ENCODE results near the gene ZNF700. TPM values are rescaled to one million over a fixed set of nuclear protein-coding genes. Genes with fewer than 3 reads are reported as not detected.
"Not testable (repeated sequence)": the region's sequence is repeated elsewhere in the genome, so short reads cannot be mapped to it uniquely, and the experiment has no call there.

Gene ZNF700
- total and polyA plus RNA-seq, 4 experiments from 2014 or later, result 3.2 to 25.6 (median 15.2) TPM

DNA sequence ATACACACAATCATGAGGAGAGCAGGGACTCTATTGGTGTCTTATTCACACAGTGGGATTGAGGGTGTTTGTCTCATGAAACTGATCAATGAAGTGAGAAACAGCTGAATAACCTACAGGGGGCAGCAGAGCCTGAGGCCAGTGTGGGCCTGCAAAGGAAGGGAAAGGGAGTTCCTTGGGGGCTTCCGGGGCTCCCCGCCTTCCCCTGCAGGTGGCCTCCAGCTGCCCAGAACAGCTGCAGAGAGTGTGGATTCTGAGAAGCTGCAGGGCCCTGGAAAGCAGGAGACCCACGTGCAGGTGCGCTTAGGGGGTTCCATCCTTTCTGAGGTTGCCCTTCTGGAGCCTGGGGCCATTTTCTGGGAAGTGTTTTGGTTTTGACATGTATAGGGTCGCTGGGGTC is 60.1 kb downstream of the ZNF700 start:
- intact Hi-C loops (cut with micrococcal nuclease), result loop anchor here (5.0 kb wide), 1 partner anchor 173 kb away; the partner anchor contains the start of gene ZNF440
- Histone ChIP-seq H3K4me1 (ENCODE audit: insufficient read depth, low read length) (peaks cover 7% of the 10 kb centered on the region), H3K27me3 (ENCODE audit: insufficient read depth, low read length) (no peaks in the 10 kb centered on the region), H3K27ac (ENCODE audit: low read depth, low read length) (no peak overlapping the region), H3K9me3 (ENCODE audit: control insufficient read depth in 1 of 2, low read length in 2 of 2) (peaks cover 5 to 19% of the 10 kb centered on the region in 2 donors), H3K4me3 (ENCODE audit: low read length in 2 of 2) (no peak overlapping the region), H3K36me3 (ENCODE audit: insufficient read depth, low read length) (no peaks in the 10 kb centered on the region)
- DNase-seq, result no peak
- peaks cover 0 to 32% (median 28%) of the 10 kb centered on the region in 8 donors for H3K9me3 Mint-ChIP-seq
- H3K36me3 Mint-ChIP-seq, result peaks cover 3 to 14% of the 10 kb centered on the region in 2 donors
- peaks cover 5 to 16% (median 10%) of the 10 kb centered on the region in 4 donors for H3K4me1 Mint-ChIP-seq
- POLR2A ChIA-PET (ENCODE audit: partially characterized antibody), result interaction anchor here (1.0 kb wide), 1 partner anchor 20 kb away, joined by 6 read pairs; the partner anchor contains the start of gene ZNF763
- no peak overlapping the region for H3K4me3 Mint-ChIP-seq
- peak overlapping the region in 1 of 7 donors; percentile 55 for H3K27ac Mint-ChIP-seq
- no peaks in the 10 kb centered on the region for H3K27me3 Mint-ChIP-seq
- CTCF ChIA-PET (ENCODE audit: partially characterized antibody), result interaction anchor here (0.9 to 4.7 kb wide), 7 partner anchors 11 to 187 kb away, joined by 3 to 20 read pairs (median 4); partner anchors contain the start of genes ZNF491, ZNF700 and ZNF763

DNA sequence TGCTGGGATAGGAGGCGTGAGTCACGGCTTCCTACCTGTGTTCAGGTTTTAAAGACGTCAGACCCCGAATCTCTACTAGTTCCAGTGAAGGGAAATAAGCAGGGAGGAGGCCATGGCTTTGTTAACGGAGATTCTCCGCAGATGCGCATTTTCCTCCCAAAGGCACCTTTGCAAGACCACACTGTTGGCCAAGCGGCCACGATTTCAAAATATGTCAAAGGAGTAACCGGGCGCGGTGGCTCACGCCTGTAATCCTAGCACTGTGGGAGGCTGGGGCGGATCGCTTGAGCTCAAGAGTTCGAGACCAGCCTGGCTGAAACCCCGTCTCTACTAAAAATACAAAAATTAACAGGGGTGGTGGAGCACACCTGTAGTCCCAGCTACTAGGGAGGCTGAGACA is 61.8 kb downstream of the ZNF700 start:
- peaks cover 7% of the 10 kb centered on the region for H3K4me1 ChIP-seq (ENCODE audit: insufficient read depth, low read length)
- peaks cover 12 to 22% (median 15%) of the 10 kb centered on the region in 4 donors for H3K4me1 Mint-ChIP-seq
- H3K4me3 Mint-ChIP-seq, result peak overlapping the region in 5 of 8 donors; percentile 26 to 99 (median 52)
- H3K27me3 Mint-ChIP-seq, result no peaks in the 10 kb centered on the region
- ChIA-PET POLR2A (ENCODE audit: partially characterized antibody) (interaction anchor here (0.6 to 5.8 kb wide), 5 partner anchors 23 to 562 kb away, joined by 3 to 95 read pairs (median 6); partner anchors contain the start of genes ZNF491, ZNF563, ZNF700 and ZNF763), CTCF (ENCODE audit: partially characterized antibody) (interaction anchor here (3.7 to 7.5 kb wide), 6 partner anchors 12 to 189 kb away, joined by 17 to 177 read pairs (median 72); partner anchors contain the start of genes ZNF491, ZNF700 and ZNF763)
- H3K27ac Mint-ChIP-seq, result peak overlapping the region in 1 of 7 donors; percentile 95
- peaks cover under 1 to 2% of the 10 kb centered on the region in 2 donors for H3K9me3 ChIP-seq (ENCODE audit: control insufficient read depth in 1 of 2, low read length in 2 of 2)
- no peak overlapping the region for H3K4me3 ChIP-seq (ENCODE audit: low read length in 2 of 2)
- H3K27ac ChIP-seq (ENCODE audit: low read depth, low read length), result no peak overlapping the region
- DNase-seq, result no peak
- no peaks in the 10 kb centered on the region for H3K27me3 ChIP-seq (ENCODE audit: insufficient read depth, low read length)
- intact Hi-C loops (cut with micrococcal nuclease), result loop anchor here (1.0 to 5.0 kb wide), 2 partner anchors 155 to 174 kb away; partner anchors contain the start of gene ZNF440
- H3K36me3 ChIP-seq (ENCODE audit: insufficient read depth, low read length), result no peaks in the 10 kb centered on the region
- H3K9me3 Mint-ChIP-seq, result peaks cover 0 to 16% (median 12%) of the 10 kb centered on the region in 8 donors
- peaks cover 0 to 18% of the 10 kb centered on the region in 2 donors for H3K36me3 Mint-ChIP-seq

DNA sequence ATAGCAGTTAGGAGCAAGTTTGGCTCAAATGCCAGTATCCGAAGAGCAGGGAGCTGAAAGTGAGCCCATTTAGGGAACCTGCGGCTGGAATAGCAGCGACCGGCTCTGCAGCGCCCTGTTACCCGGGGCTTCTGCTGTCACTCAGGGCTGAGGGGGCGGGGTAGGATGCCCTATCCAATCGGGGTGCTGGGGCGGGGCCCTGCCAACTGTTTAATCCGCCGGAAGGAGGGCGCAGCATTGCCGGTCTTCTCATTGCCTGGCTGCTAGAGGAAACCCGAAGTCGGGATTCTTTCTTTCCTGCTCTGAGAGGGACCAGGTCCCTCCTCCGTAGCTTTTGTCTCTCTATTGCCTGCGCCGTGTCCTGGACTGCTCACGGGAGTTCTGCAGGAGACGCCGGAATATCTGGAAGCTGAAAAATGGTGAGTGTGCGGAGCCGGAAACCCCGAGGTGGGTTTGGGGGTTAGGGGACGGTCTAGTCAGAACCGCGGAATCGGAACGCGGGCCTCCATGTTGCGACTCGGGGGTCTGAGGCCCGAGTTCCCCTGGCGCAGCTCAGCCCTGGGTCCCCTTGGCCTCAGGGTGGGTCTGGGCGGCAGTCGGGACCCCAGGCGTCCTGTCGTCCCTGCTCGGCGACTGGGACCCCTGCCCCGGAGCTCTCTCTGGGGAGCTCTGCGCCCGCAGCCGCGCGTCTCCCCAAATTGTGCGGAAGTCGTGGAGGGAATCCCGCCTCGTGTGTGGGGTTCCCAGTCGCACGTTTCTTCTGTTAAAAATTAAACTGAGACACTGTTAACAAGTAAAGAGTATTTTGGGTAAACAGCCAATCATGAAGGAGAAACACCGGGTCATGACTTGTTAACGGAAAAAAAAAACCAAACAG is 62.7 kb downstream of the ZNF700 start:
- H3K27me3 ChIP-seq (ENCODE audit: insufficient read depth, low read length), result no peaks in the 10 kb centered on the region
- DNase-seq, result peak; percentile 83 to 92 (median 85)
- peaks cover 0 to 7% (median 3%) of the 10 kb centered on the region in 8 donors for H3K9me3 Mint-ChIP-seq
- H3K36me3 Mint-ChIP-seq, result peaks cover 0 to 20% of the 10 kb centered on the region in 2 donors
- H3K4me3 Mint-ChIP-seq, result peak overlapping the region; percentile 91 to 99 (median 98)
- POLR2A ChIA-PET (ENCODE audit: partially characterized antibody), result interaction anchor here (0.7 to 5.8 kb wide), 17 partner anchors 10 to 790 kb away, joined by 3 to 95 read pairs (median 4); partner anchors contain the start of genes ZNF136, ZNF440, ZNF442 and ZNF491
- H3K4me3 ChIP-seq (ENCODE audit: low read length in 2 of 2), result peak overlapping the region; percentile 66 to 67
- peak overlapping the region; percentile 95 to 99 (median 97) for H3K27ac Mint-ChIP-seq
- intact Hi-C loops (cut with micrococcal nuclease), result loop anchor here (1.0 to 5.0 kb wide), 5 partner anchors 23 to 190 kb away; partner anchors contain the start of gene ZNF440
- H3K4me1 Mint-ChIP-seq, result peaks cover 15 to 29% (median 18%) of the 10 kb centered on the region in 4 donors
- H3K36me3 ChIP-seq (ENCODE audit: insufficient read depth, low read length), result no peaks in the 10 kb centered on the region
- CTCF ChIA-PET (ENCODE audit: partially characterized antibody), result interaction anchor here (0.7 to 7.5 kb wide), 18 partner anchors 12 to 606 kb away, joined by 3 to 177 read pairs (median 6); partner anchors contain the start of genes ZNF433, ZNF491, ZNF625 and ZNF69
- no peaks in the 10 kb centered on the region for H3K27me3 Mint-ChIP-seq
- peaks cover 7% of the 10 kb centered on the region for H3K4me1 ChIP-seq (ENCODE audit: insufficient read depth, low read length)
- no peaks in the 10 kb centered on the region for H3K9me3 ChIP-seq (ENCODE audit: control insufficient read depth in 1 of 2, low read length in 2 of 2)
- peak overlapping the region; percentile 73 for H3K27ac ChIP-seq (ENCODE audit: low read depth, low read length)

DNA sequence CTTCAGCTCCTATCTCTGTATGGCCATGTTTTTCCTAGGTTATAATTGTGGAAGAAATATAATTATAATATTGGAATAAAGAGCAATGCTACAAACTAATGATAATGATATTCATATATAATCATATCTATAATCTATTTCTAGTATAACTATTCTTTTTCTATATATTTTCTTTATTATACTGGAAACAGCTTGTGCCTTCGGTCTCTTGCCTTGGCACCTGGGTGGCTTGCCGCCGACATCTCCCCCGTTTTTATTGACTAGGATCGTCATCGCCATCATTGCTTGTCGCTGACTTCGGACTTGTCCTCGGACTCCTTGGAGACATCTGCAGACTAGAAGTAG is 64.2 kb downstream of the ZNF700 start:
- no peaks in the 10 kb centered on the region for H3K27me3 Mint-ChIP-seq
- intact Hi-C loops (cut with micrococcal nuclease), result loop anchor here (1.0 to 5.0 kb wide), 2 partner anchors 108 to 177 kb away; partner anchors contain the start of gene ZNF440
- H3K9me3 Mint-ChIP-seq, result peaks cover 0 to 4% (median 0%) of the 10 kb centered on the region in 8 donors
- H3K36me3 ChIP-seq (ENCODE audit: insufficient read depth, low read length), result no peaks in the 10 kb centered on the region
- ChIA-PET POLR2A (ENCODE audit: partially characterized antibody) (interaction anchor here (0.6 to 5.8 kb wide), 10 partner anchors 8 to 191 kb away, joined by 4 to 95 read pairs (median 5); partner anchors contain the start of genes ZNF440, ZNF491, ZNF700 and ZNF763), CTCF (ENCODE audit: partially characterized antibody) (interaction anchor here (1.1 to 7.5 kb wide), 17 partner anchors 9 to 507 kb away, joined by 3 to 177 read pairs (median 6); partner anchors contain the start of genes ZNF491, ZNF625, ZNF69 and ZNF700)
- H3K4me3 Mint-ChIP-seq, result peak overlapping the region; percentile 91 to 99 (median 98)
- DNase-seq, result no peak
- H3K27me3 ChIP-seq (ENCODE audit: insufficient read depth, low read length), result no peaks in the 10 kb centered on the region
- H3K4me1 Mint-ChIP-seq, result peaks cover 22 to 39% (median 25%) of the 10 kb centered on the region in 4 donors
- peaks cover 0 to 24% of the 10 kb centered on the region in 2 donors for H3K36me3 Mint-ChIP-seq
- peak overlapping the region; percentile 91 to 98 (median 95) for H3K27ac Mint-ChIP-seq
- H3K4me3 ChIP-seq (ENCODE audit: low read length in 2 of 2), result peak overlapping the region in 1 of 2 donors; percentile 66
- no peaks in the 10 kb centered on the region for H3K9me3 ChIP-seq (ENCODE audit: control insufficient read depth in 1 of 2, low read length in 2 of 2)
- peaks cover 7% of the 10 kb centered on the region for H3K4me1 ChIP-seq (ENCODE audit: insufficient read depth, low read length)
- peak overlapping the region; percentile 73 for H3K27ac ChIP-seq (ENCODE audit: low read depth, low read length)

DNA sequence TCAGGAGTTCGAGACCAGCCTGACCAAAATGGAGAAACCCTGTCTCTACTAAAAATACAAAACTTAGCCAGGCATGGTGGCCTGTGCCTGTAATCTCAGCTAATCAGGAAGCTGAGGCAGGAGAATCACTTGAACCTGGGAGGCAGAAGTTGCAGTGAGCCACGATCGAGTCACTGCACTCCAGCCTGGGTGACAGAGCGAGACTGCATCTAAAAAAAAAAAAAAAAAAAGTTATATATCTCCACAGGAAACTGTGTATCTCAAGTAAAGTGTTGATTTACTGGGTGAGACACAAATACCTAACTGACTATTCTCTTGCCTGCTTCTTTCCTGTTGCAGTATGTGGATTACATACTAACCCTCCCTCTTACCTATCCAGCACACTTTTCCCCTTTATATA is 67.0 kb downstream of the ZNF700 start:
- Mint-ChIP-seq H3K4me1 (peaks cover 22 to 47% (median 26%) of the 10 kb centered on the region in 4 donors), H3K27ac (peak overlapping the region in 3 of 7 donors; percentile 9 to 43 (median 41)), H3K36me3 (peaks cover 10 to 27% of the 10 kb centered on the region in 2 donors)
- CTCF ChIA-PET (ENCODE audit: partially characterized antibody), result interaction anchor here (0.6 to 7.5 kb wide), 7 partner anchors 28 to 194 kb away, joined by 3 to 177 read pairs (median 16); partner anchors contain the start of genes ZNF491, ZNF700 and ZNF763
- POLR2A ChIA-PET (ENCODE audit: partially characterized antibody); H3K36me3 ChIP-seq (ENCODE audit: insufficient read depth, low read length); intact Hi-C loops (cut with micrococcal nuclease); H3K27me3 ChIP-seq (ENCODE audit: insufficient read depth, low read length); H3K4me1 ChIP-seq (ENCODE audit: insufficient read depth, low read length); H3K4me3 Mint-ChIP-seq; H3K4me3 ChIP-seq (ENCODE audit: low read length in 2 of 2); H3K9me3 ChIP-seq (ENCODE audit: control insufficient read depth in 1 of 2, low read length in 2 of 2); DNase-seq; H3K27me3 Mint-ChIP-seq; H3K9me3 Mint-ChIP-seq; H3K27ac ChIP-seq (ENCODE audit: low read depth, low read length): not testable (repeated sequence)

DNA sequence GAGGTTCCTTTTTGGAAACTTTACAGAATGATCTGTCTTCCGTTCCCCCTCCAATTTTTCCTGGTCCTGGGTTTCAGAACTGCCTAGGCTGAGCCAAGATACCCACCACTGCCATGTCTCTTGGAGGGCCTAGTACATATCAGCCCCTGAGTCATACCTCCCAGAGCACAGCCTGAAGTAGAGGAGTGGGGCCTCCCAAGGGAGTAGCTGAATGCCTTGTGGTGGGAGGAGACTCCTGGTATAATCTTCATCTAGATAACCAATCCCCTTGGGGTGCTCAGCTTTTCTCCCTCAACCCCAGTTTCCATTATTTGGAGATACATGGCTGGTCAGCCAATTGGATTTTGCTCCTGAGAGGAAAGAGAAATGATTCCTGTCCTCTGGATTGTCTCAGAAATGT is 70.3 kb downstream of the ZNF700 start:
- peaks cover 9% of the 10 kb centered on the region for H3K4me1 ChIP-seq (ENCODE audit: insufficient read depth, low read length)
- Mint-ChIP-seq H3K4me1 (peaks cover 22 to 42% (median 29%) of the 10 kb centered on the region in 4 donors), H3K36me3 (peaks cover 25 to 28% of the 10 kb centered on the region in 2 donors), H3K27me3 (no peaks in the 10 kb centered on the region), H3K27ac (no peak overlapping the region), H3K4me3 (no peak overlapping the region), H3K9me3 (no peaks in the 10 kb centered on the region)
- CTCF ChIA-PET (ENCODE audit: partially characterized antibody), result interaction anchor here (2.7 kb wide), 1 partner anchor 197 kb away, joined by 7 read pairs; the partner anchor contains the start of gene ZNF491
- H3K27ac ChIP-seq (ENCODE audit: low read depth, low read length), result no peak overlapping the region
- POLR2A ChIA-PET (ENCODE audit: partially characterized antibody), result no interaction called here
- no peaks in the 10 kb centered on the region for H3K27me3 ChIP-seq (ENCODE audit: insufficient read depth, low read length)
- H3K4me3 ChIP-seq (ENCODE audit: low read length in 2 of 2), result no peak overlapping the region
- H3K36me3 ChIP-seq (ENCODE audit: insufficient read depth, low read length), result no peaks in the 10 kb centered on the region
- H3K9me3 ChIP-seq (ENCODE audit: control insufficient read depth in 1 of 2, low read length in 2 of 2), result no peaks in the 10 kb centered on the region
- no peak for DNase-seq
- intact Hi-C loops (cut with micrococcal nuclease), result no loop called here
